ENCODE data around the gene GRIK4. TPM values are rescaled to one million over a fixed set of nuclear protein-coding genes. Genes with fewer than 3 reads are reported as not detected.

Gene GRIK4
- total and polyA plus RNA-seq, 2 of the 4 experiments (the other 2 are of a cell fraction), result 0.18 to 0.38 TPM

GRCh38 chr11:120611581-120611980, 100.0 kb downstream of the GRIK4 start:
- peaks cover 14% of the 10 kb centered on the region; the same call in 1 of the 2 replicates for H3K4me1 ChIP-seq (ENCODE audit: control insufficient read depth, insufficient read depth, low read length)
- intact Hi-C loops (cut with micrococcal nuclease) (no loop called here), dilution Hi-C loops (cut with HindIII; ENCODE audit: low sequenced_read_pairs, unreplicated experiment) (no loop called here), in situ Hi-C loops (cut with MboI; ENCODE audit: low sequenced_read_pairs) (no loop called here)
- no peak overlapping the region for H3K27ac ChIP-seq (ENCODE audit: insufficient read depth, low read length)
- ATAC-seq (ENCODE audit: low read depth) (no peak), DNase-seq (no peak)
- no peak overlapping the region for H3K4me3 ChIP-seq (ENCODE audit: insufficient read depth, low read depth, low read length)
- H3K9me3 ChIP-seq (ENCODE audit: control insufficient read depth, insufficient read depth, low read length), result no peaks in the 10 kb centered on the region
- no peak overlapping the region for H2AFZ ChIP-seq (replicated peaks; ENCODE audit: low read length, poor library complexity)
- ChIA-PET CTCF (no interaction called here), POLR2A (ENCODE audit: unreplicated experiment) (no interaction called here)
- no peaks in the 10 kb centered on the region; the same call in 1 of the 2 replicates for H3K27me3 ChIP-seq (ENCODE audit: control insufficient read depth, insufficient read depth, low read length)
- no peak overlapping the region for H3K4ac ChIP-seq (ENCODE audit: low read depth, low read length)
- no peaks in the 10 kb centered on the region for H3K79me1 ChIP-seq (ENCODE audit: low read depth in 1 of 2, low read length in 2 of 2)
- no peak overlapping the region for H3K4me2 ChIP-seq (ENCODE audit: low read depth, low read length)
- no peak overlapping the region for H2BK20ac ChIP-seq (ENCODE audit: low read depth, low read length)
- H4K8ac ChIP-seq (ENCODE audit: low read depth in 2 of 2, low read length in 2 of 2), result no peak overlapping the region
- no peak overlapping the region for H4K5ac ChIP-seq (ENCODE audit: low read depth, low read length)
- H3K18ac ChIP-seq (ENCODE audit: low read depth, low read length), result no peak overlapping the region
- H2AK9ac ChIP-seq (replicated peaks; ENCODE audit: low read depth, low read length, poor library complexity), result no peak overlapping the region
- H3K23ac ChIP-seq (ENCODE audit: low read depth, low read length), result no peak overlapping the region
- no peak for TF ChIP-seq USF2 (IDR thresholded peaks at IDR 0.05; ENCODE audit: low read depth, low read length)
- no peak for TF ChIP-seq RAD21 (IDR thresholded peaks at IDR 0.05; ENCODE audit: low read length)
- no peak for TF ChIP-seq MXI1 (IDR thresholded peaks at IDR 0.05; ENCODE audit: borderline replicate concordance, low read depth, low read length)
- no peak for TF ChIP-seq SMC3 (IDR thresholded peaks at IDR 0.05; ENCODE audit: low read depth, low read length)
- TF ChIP-seq BHLHE40 (IDR thresholded peaks at IDR 0.05; ENCODE audit: low read depth, low read length), result no peak
- TF ChIP-seq MAZ (IDR thresholded peaks at IDR 0.05; ENCODE audit: borderline replicate concordance, low read depth, low read length), result no peak
- TF ChIP-seq CEBPB (IDR thresholded peaks at IDR 0.05; ENCODE audit: low read depth, low read length), result no peak
- TF ChIP-seq MAFK (IDR thresholded peaks at IDR 0.05; ENCODE audit: low read depth, low read length), result no peak
- TF ChIP-seq POLR2A (IDR thresholded peaks at IDR 0.05; ENCODE audit: low read depth, low read length), result no peak
- no peak overlapping the region for H2BK5ac ChIP-seq (ENCODE audit: low read depth, low read length, poor library complexity, severe bottlenecking)
- H4K91ac ChIP-seq (ENCODE audit: insufficient read depth, low read depth, low read length), result no peak overlapping the region
- no peaks in the 10 kb centered on the region for H3K9me1 ChIP-seq (ENCODE audit: insufficient read depth, low read length)
- no peak overlapping the region for H2BK120ac ChIP-seq (ENCODE audit: low read depth, low read length)
- no peak overlapping the region for H3K14ac ChIP-seq (replicated peaks; ENCODE audit: low read depth, low read length)
- no peaks in the 10 kb centered on the region for H4K20me1 ChIP-seq (ENCODE audit: insufficient read depth, low read length)
- H3K36me3 ChIP-seq (ENCODE audit: control insufficient read depth, insufficient read depth, low read length), result no peaks in the 10 kb centered on the region
- H3K9ac ChIP-seq (ENCODE audit: low read depth, low read length), result no peak overlapping the region
- no peak overlapping the region for H2BK15ac ChIP-seq (ENCODE audit: low read depth, low read length)
- WGBS, 2 experiments (ENCODE audit: extremely low coverage in 2 of 2, insufficient read length in 1 of 2), result 40% methylated on average over 1 of the region's 7 CpGs; no CpG with 5 or more reads in 1 of the 2 experiments
- H2AK5ac ChIP-seq (ENCODE audit: low read depth, low read length), result no peak overlapping the region
- no peak overlapping the region for H3K56ac ChIP-seq (ENCODE audit: extremely low read depth, insufficient read depth, low read length)
- BruUV-seq (replicated peaks), result no TSS peak
